ENCODE data around the gene BTBD9.

- TF ChIP-seq EZH2phosphoT487 (IDR thresholded peaks at IDR 0.05; ENCODE audit: insufficient read depth, low read depth) (no peak), EZH2 (IDR thresholded peaks at IDR 0.05; ENCODE audit: insufficient read depth, poor library complexity, severe bottlenecking) (no peak)
These were observed 481.8 kb downstream of the BTBD9 start for GRCh38 chr6:38157905-38158304.

All from GM23248 (cell line).